NCI-H1092 treated with DMSO at 0.1 percent for 48 hours (cell line): Measurements from ENCODE around the gene SHANK1.

Experiments used
- DNase-seq: peaks from one replicate; lab custom pipeline; 2025; lab: John Stamatoyannopoulos, UW

Gene SHANK1

GRCh38 chr19:50728084-50728737, 8.6 kb upstream of the SHANK1 start:
- DNase-seq, result no peak

- no peak for DNase-seq
Observed at GRCh38 chr19:50725911-50726230, 6.3 kb upstream of the SHANK1 start.

GRCh38 chr19:50725218-50725910, 5.8 kb upstream of the SHANK1 start:
- no peak for DNase-seq

GRCh38 chr19:50724522-50725217, 5.1 kb upstream of the SHANK1 start:
- peak; percentile 87 for DNase-seq

- no peak for DNase-seq
Observed at GRCh38 chr19:50723735-50724521, 4.3 kb upstream of the SHANK1 start.

GRCh38 chr19:50723069-50723468, 3.5 kb upstream of the SHANK1 start, which contains the start of gene CLEC11A:
Gene CLEC11A (plus strand): TSS chr19:50723364. CDS start chr19:50723526, 162 bp downstream.
- DNase-seq, result no peak

GRCh38 chr19:50722201-50723013, 2.8 kb upstream of the SHANK1 start:
- DNase-seq, result no peak

- DNase-seq, result no peak
Observed at GRCh38 chr19:50721441-50722137, 2.0 kb upstream of the SHANK1 start.

- DNase-seq, result no peak
Observed at GRCh38 chr19:50720921-50721381, 1.3 kb upstream of the SHANK1 start.

GRCh38 chr19:50720181-50720920, 749 bp upstream of the SHANK1 start:
- no peak for DNase-seq

GRCh38 chr19:50719119-50719435, 525 bp downstream of the SHANK1 start:
- DNase-seq, result no peak

- no peak for DNase-seq
Observed at GRCh38 chr19:50718255-50719118, 1.1 kb downstream of the SHANK1 start.

- DNase-seq, result no peak
Observed at GRCh38 chr19:50717891-50718254, 1.7 kb downstream of the SHANK1 start.

GRCh38 chr19:50717026-50717723, 2.4 kb downstream of the SHANK1 start:
- DNase-seq, result no peak

GRCh38 chr19:50716178-50717025, 3.2 kb downstream of the SHANK1 start:
- DNase-seq, result no peak

GRCh38 chr19:50713556-50714236, 5.9 kb downstream of the SHANK1 start:
- DNase-seq, result no peak

- DNase-seq, result no peak
Observed at GRCh38 chr19:50712833-50713232, 6.8 kb downstream of the SHANK1 start.
